GM23248 (cell line): ENCODE measurements around the gene SH3TC1. TPM values are rescaled to one million over a fixed set of nuclear protein-coding genes. Genes with fewer than 3 reads are reported as not detected.

Experiments
- DNase-seq: peaks from one replicate; pipeline ENCODE4 v3.0.0-alpha.2; 2015
- H2AFZ ChIP-seq: fragments of 200-600 bp; sonication (generic); 2 replicates; pipeline ENCODE4 v1.6.1; 2016; ENCODE audit warnings: antibody characterized with exemption
- H3F3A ChIP-seq: fragments of 200-600 bp; sonication (generic); 2 replicates; pipeline ENCODE4 v1.6.1; 2016; ENCODE audit warnings: mild to moderate bottlenecking, antibody characterized with exemption, mixed run types; ENCODE audit not compliant: insufficient read depth
- H3K27ac ChIP-seq: fragments of 200-600 bp; sonication (generic); 2 replicates; pipeline ENCODE4 v1.5.1; 2016; ENCODE audit warnings: mild to moderate bottlenecking
- H3K27me3 ChIP-seq: fragments of 200-600 bp; sonication (generic); replicated peaks from 2 replicates; pipeline ENCODE4 v1.6.1; 2016; ENCODE audit warnings: mild to moderate bottlenecking; ENCODE audit not compliant: insufficient read depth
- H3K36me3 ChIP-seq: fragments of 200-600 bp; sonication (generic); 2 replicates; pipeline ENCODE4 v1.6.1; 2016; ENCODE audit warnings: low read depth, mild to moderate bottlenecking
- H3K4me1 ChIP-seq: fragments of 200-600 bp; sonication (generic); 2 replicates; pipeline ENCODE4 v1.6.1; 2016; ENCODE audit warnings: mild to moderate bottlenecking; ENCODE audit not compliant: insufficient read depth
- H3K4me2 ChIP-seq: fragments of 200-600 bp; sonication (generic); one replicate; pipeline ENCODE4 v1.6.1; 2016; ENCODE audit warnings: mild to moderate bottlenecking; ENCODE audit not compliant: unreplicated experiment
- H3K4me3 ChIP-seq: fragments of 200-600 bp; sonication (generic); 2 replicates; pipeline ENCODE4 v1.5.1; 2016; ENCODE audit warnings: mild to moderate bottlenecking
- H3K79me2 ChIP-seq: fragments of 200-600 bp; sonication (generic); 2 replicates; pipeline ENCODE4 v1.6.1; 2016; ENCODE audit warnings: mild to moderate bottlenecking; ENCODE audit not compliant: insufficient read depth
- H3K9ac ChIP-seq: fragments of 200-600 bp; sonication (generic); 2 replicates; pipeline ENCODE4 v1.6.1; 2016; ENCODE audit warnings: mild to moderate bottlenecking
- H3K9me2 ChIP-seq: fragments of 200-600 bp; sonication (generic); 2 replicates; pipeline ENCODE4 v1.6.1; 2016; ENCODE audit warnings: mixed run types, mild to moderate bottlenecking, moderate library complexity; ENCODE audit not compliant: insufficient read depth
- H3K9me3 ChIP-seq: fragments of 200-600 bp; sonication (generic); one replicate; pipeline ENCODE4 v1.6.1; 2017; ENCODE audit warnings: low read depth
- H4K20me1 ChIP-seq: fragments of 200-600 bp; sonication (generic); 2 replicates; pipeline ENCODE4 v1.6.0; 2016; ENCODE audit not compliant: insufficient read depth
- EZH2 ChIP-seq: fragments of 200-600 bp; sonication (generic); IDR thresholded peaks from 2 replicates; pipeline ENCODE4 v1.6.1; 2018; ENCODE audit warnings: antibody characterized with exemption, mild to moderate bottlenecking; ENCODE audit not compliant: insufficient read depth, poor library complexity, severe bottlenecking
- EZH2phosphoT487 ChIP-seq: fragments of 200-600 bp; sonication (generic); IDR thresholded peaks from 2 replicates; pipeline ENCODE4 v1.6.1; 2018; ENCODE audit warnings: antibody characterized with exemption, moderate library complexity, mild to moderate bottlenecking, low read depth; ENCODE audit not compliant: insufficient read depth
- WGBS, 2 experiments: methylation state at CpG; one replicate each; pipeline ENCODE4 v1.1.6; 2015 to 2017; ENCODE audit warnings: low lambda C conversion rate in 2 of 2, low coverage in 1 of 2; ENCODE audit errors: missing lambda C conversion rate in 2 of 2; 5-methylcytosine and 5-hydroxymethylcytosine counted together
- in situ Hi-C: fragments of 300-500 bp; cut with MboI; formaldehyde crosslinking; loops from 2 replicates; pipeline ENCODE4 v1.15.0; 2020
- polyA plus RNA-seq: library from polyadenylated mRNA; unstranded; fragments of >200 nt; fragmentation: Nextera tagmentation; extraction: Ambion mirVana; gene quantifications from 2 replicates; pipeline ENCODE4 v1.2.1, GENCODE V29; 2016
- total RNA-seq: library from RNA; depleted of rRNA; stranded (reverse); fragments of >200 nt; shearing (Covaris generic); gene quantifications from 2 replicates; pipeline ENCODE4 v1.2.3, GENCODE V29; 2014

SH3TC1 gene
- total and polyA plus RNA-seq, 2 experiments from 2014 or later: 2.3 to 6.5 TPM

- H3K9me3 ChIP-seq: no peaks in the 10 kb centered on the region
- H3K36me3 ChIP-seq: no peaks in the 10 kb centered on the region
- no peaks in the 10 kb centered on the region for H3K9me2 ChIP-seq
- no peak overlapping the region for H3K27ac ChIP-seq
- no peak overlapping the region for H3K9ac ChIP-seq
- no peak overlapping the region for H3K4me3 ChIP-seq
- H3K4me1 ChIP-seq: no peaks in the 10 kb centered on the region
- no peak for DNase-seq
- H4K20me1 ChIP-seq: no peaks in the 10 kb centered on the region
- no peaks in the 10 kb centered on the region for H3K79me2 ChIP-seq
- no peak overlapping the region for H2AFZ ChIP-seq
- WGBS, 2 experiments: 79 to 82% methylated on average over 23 of the region's 23 CpGs
- H3F3A ChIP-seq: no peaks in the 10 kb centered on the region
- in situ Hi-C loops: no loop called here
- TF ChIP-seq EZH2phosphoT487 (no peak), EZH2 (no peak)
- no peak overlapping the region for H3K4me2 ChIP-seq
- H3K27me3 ChIP-seq: peaks cover 12% of the 10 kb centered on the region; the same call in 1 of the 2 replicates
Measured at GRCh38 chr4:8191136-8191747, 7.8 kb upstream of the SH3TC1 start.

GRCh38 chr4:8192748-8193738, 6.0 kb upstream of the SH3TC1 start:
- Histone ChIP-seq H3K9ac (no peak overlapping the region), H4K20me1 (no peaks in the 10 kb centered on the region), H3K27me3 (peaks cover 12% of the 10 kb centered on the region; the same call in 1 of the 2 replicates), H3K4me3 (no peak overlapping the region), H3K4me2 (no peak overlapping the region), H2AFZ (no peak overlapping the region), H3K9me2 (no peaks in the 10 kb centered on the region), H3K9me3 (no peaks in the 10 kb centered on the region), H3K27ac (no peak overlapping the region), H3K4me1 (no peaks in the 10 kb centered on the region), H3K36me3 (no peaks in the 10 kb centered on the region), H3K79me2 (no peaks in the 10 kb centered on the region), H3F3A (no peaks in the 10 kb centered on the region)
- in situ Hi-C loops: no loop called here
- WGBS, 2 experiments: 52 to 54% methylated on average over 18 of the region's 18 CpGs
- TF ChIP-seq EZH2: no peak
- no peak for TF ChIP-seq EZH2phosphoT487
- peak; percentile 43 for DNase-seq

- H3K9me3 ChIP-seq: no peaks in the 10 kb centered on the region
- no peaks in the 10 kb centered on the region for H4K20me1 ChIP-seq
- no peaks in the 10 kb centered on the region for H3K79me2 ChIP-seq
- no peaks in the 10 kb centered on the region for H3F3A ChIP-seq
- TF ChIP-seq EZH2phosphoT487 (no peak), EZH2 (no peak)
- H3K9me2 ChIP-seq: no peaks in the 10 kb centered on the region
- H3K4me3 ChIP-seq: no peak overlapping the region
- H3K9ac ChIP-seq: no peak overlapping the region
- H3K4me2 ChIP-seq: no peak overlapping the region
- H2AFZ ChIP-seq: no peak overlapping the region
- no peak overlapping the region for H3K27ac ChIP-seq
- in situ Hi-C loops: no loop called here
- peaks cover 12% of the 10 kb centered on the region; the same call in 1 of the 2 replicates for H3K27me3 ChIP-seq
- DNase-seq: no peak
- H3K4me1 ChIP-seq: peaks cover 7% of the 10 kb centered on the region; the same call in 1 of the 2 replicates
- H3K36me3 ChIP-seq: no peaks in the 10 kb centered on the region
- 75% methylated on average over 19 of the region's 19 CpGs for WGBS, 2 experiments
Measured at GRCh38 chr4:8194306-8195242, 4.5 kb upstream of the SH3TC1 start.

- TF ChIP-seq EZH2phosphoT487: no peak
- no peak for TF ChIP-seq EZH2
- Histone ChIP-seq H3K4me2 (no peak overlapping the region), H3K79me2 (no peaks in the 10 kb centered on the region), H3K4me1 (peaks cover 8% of the 10 kb centered on the region; the same call in 1 of the 2 replicates), H4K20me1 (no peaks in the 10 kb centered on the region), H3K9ac (no peak overlapping the region), H3K27ac (no peak overlapping the region), H3K4me3 (no peak overlapping the region), H3K36me3 (no peaks in the 10 kb centered on the region), H3F3A (no peaks in the 10 kb centered on the region), H3K27me3 (peaks cover 12% of the 10 kb centered on the region; the same call in 1 of the 2 replicates), H3K9me2 (no peaks in the 10 kb centered on the region), H2AFZ (no peak overlapping the region), H3K9me3 (no peaks in the 10 kb centered on the region)
- in situ Hi-C loops: no loop called here
- WGBS, 2 experiments: 81% methylated on average over 7 of the region's 7 CpGs
- DNase-seq: no peak
Measured at GRCh38 chr4:8195431-8195830, 3.7 kb upstream of the SH3TC1 start.
